ENCODE data around the gene GAMT.

GAMT gene

GRCh38 chr19:1362387-1363257 is 38.7 kb downstream of the GAMT start:
- DNase-seq, result no peak

DNA sequence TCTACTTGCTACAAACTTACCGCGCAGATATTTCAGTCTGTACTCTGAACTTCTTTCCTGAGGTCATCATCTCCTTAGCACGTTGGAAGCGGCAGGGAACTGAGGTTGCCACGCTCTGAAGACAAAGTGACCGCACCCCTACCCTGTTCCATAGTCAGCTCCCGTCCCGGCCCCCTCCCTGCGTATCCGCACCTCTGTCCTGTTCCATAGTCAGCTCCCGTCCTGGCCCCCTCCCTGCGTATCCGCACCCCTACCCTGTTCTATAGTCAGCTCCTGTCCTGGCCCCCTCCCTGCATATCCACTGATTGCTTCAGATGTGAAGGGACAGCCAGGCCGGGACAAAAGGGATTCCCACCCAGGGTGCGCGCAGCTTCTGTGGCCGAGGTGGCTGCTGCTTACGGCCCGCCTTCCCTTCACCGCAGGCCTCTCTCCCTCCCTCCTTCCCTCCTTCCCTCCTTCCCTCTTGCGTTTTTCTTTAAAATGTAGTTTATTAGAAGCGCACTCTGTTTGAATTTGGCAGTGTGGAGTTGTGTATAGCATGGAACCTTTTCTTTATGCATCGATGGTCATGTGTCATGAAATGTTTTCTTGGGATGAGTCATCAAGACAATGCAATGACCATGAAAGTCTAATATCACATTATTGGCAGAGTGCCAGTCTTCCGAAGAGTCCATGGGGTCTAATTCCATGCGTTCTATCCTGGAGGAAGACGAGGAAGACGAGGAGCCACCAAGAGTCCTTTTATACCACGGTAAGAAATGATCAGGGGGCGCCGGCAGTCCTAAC is 39.5 kb downstream of the GAMT start:
- DNase-seq, result no peak

GRCh38 chr19:1360818-1361461 is 40.4 kb downstream of the GAMT start:
- DNase-seq, result no peak

GRCh38 chr19:1360126-1360817 is 41.1 kb downstream of the GAMT start:
- DNase-seq, result no peak

DNA sequence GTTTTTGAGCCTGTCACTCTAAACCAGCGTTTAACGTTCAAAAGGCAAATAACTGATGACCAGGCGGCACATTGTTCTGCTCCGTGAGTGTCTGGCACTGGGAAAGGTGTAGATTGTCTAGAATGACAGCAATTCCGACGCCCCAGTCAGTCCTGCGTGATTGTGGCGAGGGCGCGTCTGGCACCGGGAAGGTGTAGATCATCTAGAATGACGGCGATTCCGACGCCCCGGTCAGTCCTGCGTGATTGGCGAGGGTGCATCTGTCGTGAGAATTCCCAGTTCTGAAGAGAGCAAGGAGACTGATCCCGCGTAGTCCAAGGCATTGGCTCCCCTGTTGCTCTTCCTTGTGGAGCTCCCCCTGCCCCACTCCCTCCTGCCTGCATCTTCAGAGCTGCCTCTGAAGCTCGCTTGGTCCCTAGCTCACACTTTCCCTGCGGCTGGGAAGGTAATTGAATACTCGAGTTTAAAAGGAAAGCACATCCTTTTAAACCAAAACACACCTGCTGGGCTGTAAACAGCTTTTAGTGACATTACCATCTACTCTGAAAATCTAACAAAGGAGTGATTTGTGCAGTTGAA is 43.7 kb downstream of the GAMT start:
- no peak for DNase-seq

DNA sequence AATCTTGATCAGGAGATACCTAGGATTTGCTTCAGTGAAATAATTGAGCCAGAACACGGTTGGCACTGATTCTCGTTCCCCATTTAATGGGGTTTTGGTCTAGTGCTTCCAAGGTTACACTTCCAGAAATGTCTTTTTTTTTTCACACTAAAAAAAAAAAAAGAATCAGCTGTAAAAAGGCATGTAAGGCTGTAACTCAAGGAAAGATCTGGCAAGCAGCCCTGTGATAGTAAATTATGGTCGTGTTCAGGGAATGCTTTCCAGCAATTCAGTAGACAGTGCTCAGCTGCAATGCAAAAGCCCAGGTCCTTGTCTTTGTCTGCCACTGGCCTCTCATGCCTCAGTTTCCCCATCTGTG is 44.9 kb downstream of the GAMT start:
- no peak for DNase-seq

DNA sequence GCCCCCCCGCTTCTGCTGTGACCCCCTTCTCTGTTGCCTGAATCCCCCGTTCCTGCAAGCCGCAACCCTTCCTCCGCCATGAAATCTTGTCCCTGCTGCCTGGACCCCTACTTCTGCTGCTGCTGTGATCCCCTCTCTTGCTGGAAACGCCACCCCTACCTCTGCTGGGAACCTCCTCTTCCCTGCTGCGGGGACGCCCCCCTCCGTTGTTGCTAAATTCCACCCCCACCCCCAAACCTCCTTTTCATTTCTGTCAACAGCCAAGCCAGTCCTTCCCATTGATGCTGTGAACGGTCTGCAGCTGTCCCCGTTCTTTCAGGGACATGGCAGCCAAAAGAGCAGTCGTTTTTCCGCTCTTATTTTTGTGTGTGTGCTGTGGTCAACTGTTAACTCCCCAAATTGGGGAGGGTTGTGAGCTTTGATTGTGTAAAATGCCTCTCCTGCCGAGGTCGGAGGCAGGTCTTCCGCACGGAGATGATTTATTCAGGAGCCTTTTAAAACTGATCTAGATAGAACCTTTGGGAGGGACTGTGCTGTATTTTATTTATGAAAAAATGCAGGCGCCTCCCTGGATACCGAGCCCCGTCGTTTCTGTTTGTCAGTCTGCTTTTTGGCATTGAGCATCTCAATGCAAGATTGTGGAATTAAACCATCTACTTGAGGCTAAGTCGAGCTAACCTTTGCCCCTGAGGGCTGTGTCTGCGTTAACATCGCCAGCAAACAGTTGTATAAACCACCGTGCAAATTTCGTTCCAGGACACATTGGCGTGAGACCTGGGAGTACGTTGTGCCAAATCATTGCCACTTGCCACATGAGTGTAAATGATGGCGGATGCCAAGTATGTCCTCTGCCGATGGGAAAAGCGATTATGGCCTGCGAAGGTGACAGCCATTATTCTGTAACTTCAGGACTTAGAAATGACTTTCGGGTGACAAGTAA is 45.5 kb downstream of the GAMT start:
- DNase-seq, result no peak

GRCh38 chr19:1354970-1355567 is 46.3 kb downstream of the GAMT start:
- no peak for DNase-seq

GRCh38 chr19:1353144-1353543 is 48.2 kb downstream of the GAMT start:
- DNase-seq, result no peak

DNA sequence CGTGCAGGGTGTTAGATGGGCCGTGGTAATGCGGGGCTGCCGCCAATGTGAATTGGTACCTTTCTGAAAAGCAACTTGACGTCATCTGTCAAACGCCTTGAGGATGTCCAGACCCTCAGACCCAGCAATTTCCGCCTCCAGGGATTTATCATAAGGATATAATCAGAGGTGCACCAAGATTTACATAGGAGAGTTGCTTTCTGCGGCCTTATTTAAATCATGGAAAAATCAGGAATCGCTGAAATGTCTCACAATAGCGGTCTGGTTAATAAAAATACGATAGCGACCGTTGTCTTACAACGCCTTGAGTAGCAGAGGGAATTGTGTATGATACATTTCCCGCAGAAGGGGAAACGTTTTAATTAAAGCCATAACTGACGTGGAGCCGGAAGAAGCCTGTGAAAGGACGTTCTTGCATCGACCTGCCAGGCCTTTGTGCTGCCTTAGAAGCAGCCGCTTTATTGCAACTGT is 49.9 kb downstream of the GAMT start:
- DNase-seq, result no peak

DNA sequence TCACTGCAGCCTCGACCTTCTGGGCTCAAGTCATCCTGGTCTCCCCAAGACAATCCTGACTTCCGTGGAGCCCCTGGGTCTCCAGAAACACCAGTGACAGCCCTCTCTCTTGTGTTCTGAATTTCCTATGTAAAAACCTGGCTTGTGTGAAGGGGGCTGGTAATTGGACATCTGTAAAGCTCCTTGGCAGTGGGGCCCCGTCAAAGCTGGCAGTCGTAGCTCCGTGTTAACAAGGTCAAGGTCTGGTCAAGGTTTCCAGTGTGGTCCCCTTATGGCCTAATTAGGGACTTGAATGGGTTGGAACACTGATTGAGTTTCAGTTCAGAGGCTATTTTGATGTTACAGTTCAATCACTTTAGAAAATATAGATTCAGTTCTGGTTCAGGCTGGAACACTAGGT is 50.5 kb downstream of the GAMT start:
- no peak for DNase-seq

DNA sequence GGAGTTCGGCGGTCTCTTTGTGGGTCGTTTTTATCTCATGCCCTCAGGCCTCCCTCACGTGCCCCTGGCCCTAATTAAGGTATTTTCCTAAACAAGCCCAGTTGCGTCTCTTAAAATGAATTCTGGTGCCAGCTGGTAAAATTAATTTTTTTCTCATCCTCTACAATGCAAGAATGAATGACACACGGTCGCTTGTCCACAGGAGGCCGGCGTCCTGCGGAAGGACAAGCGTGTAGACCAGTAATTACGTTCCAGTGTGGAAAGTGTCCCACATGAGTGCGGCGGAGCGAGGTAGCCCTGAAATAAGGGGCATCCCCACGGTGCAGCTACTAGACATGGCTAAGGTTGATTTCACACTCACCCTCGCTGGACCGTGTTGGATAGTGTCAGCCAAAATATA is 52.1 kb downstream of the GAMT start:
- DNase-seq, result no peak

All from stimulated activated naive CD4-positive, alpha-beta T cell treated with Interleukin-2 at 50 U/mL for 16 hours (primary cell).